Measurements from ENCODE around the gene CEPT1.

The CEPT1 gene

DNA sequence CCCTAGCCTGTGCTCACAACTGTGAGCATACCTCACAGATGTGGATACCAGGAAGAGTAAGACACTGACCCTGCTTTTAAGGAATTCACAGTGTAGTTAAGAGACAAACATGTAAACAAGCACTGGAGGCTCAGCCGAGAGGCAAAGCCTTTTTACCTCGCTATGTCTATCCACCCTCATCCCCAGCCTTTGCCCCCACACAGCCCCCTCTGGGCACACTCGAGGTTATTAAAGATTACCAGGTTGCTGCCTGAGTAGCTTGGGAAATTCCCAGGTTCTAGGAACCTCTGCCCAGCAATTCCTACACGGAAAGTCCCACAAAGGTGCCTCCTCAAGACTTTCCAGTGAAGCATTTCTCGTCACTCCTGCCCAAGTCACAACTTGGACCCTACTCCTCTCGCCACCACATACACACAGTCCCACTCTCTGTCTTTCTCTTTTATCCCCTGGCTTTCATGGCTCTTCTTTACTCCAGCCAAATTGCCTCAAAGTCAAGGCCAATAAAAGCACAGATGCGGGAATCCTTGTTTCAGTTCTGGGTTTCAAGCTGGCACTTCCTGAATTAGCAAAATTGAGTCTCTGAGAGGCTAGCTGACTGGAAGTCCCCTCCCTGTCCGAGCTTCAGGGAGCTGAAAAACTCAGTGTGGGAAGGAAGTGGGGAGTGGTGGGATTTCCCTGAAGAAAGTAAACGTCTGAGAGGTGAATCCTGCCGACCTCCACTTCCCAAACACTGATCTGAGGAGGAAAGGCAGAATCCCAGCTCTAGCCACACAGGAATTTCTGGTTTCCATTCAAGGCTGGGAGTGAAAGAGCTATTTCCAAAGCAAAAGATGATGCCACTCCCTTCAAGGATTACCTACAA is 52.9 kb downstream of the CEPT1 start:
- DNase-seq (ENCODE audit: low read depth in 2 of 2), result no peak

DNA sequence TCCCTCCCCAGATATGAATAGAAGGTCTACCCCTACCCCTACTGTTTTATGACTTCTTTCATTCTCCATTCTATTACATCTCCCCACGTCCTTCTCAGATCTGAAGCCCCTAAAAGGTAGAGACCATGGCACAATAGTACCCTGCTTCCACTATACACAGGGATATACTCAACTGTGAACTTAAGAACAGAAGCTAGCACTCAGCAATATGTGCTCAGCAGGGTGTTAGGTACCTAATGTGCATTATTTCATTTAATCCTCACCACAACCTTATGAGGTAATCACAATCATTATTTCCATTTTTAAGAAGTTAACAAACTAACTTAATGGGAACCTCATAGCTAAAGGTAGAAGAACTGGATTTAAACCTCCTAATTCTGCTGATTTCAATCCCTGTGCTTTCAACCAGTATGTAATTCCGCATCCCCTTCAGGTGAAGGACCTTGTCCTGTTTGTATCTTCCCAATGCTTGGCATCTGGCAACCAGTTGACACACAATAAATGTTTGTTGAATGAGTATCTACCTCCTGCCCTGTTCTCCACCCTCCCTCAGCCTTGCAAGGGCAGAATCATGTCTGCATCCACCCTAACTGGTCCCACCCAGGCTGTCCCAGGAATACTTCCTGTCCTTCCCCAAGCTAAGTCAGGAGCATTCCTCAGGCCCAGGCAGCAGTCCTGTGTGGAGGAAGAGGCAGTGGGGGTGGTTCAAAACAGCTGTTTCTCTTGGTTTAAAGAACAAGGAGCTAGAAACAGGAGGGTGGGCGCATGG is 53.9 kb downstream of the CEPT1 start:
- DNase-seq (ENCODE audit: low read depth in 2 of 2), result no peak

DNA sequence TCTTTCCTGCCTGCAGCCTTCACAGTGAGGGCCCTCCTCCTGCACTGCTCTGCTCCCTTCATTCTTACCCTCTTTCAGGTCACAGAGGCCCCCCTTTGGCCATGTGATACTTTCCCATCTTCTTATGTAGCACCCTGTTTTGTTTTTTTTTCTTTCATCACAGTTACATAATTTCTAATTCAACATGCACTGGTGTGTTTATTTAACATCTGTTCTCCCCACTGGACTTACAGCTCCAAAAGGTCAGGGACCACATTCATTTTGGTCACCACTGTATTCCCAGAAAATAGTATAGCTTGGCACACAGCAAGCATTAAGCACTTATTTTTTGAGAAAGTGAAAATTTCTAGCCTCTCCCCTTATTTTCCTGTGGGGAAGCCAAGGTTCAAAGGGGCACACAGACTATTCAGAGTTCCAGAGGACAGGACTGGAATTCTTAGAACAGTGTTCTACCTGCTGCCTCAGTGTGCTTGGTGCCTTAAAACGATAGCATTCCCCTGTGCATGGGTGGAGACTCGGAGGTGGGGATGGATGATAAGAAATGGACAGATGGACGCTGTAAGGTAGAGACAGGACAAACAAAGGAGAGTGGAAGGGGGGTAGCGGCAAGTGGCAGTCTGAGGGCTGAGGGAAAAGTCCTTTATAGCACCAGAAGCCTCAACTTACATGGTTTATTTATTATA is 55.1 kb downstream of the CEPT1 start:
- no peak for DNase-seq (ENCODE audit: low read depth in 2 of 2)

DNA sequence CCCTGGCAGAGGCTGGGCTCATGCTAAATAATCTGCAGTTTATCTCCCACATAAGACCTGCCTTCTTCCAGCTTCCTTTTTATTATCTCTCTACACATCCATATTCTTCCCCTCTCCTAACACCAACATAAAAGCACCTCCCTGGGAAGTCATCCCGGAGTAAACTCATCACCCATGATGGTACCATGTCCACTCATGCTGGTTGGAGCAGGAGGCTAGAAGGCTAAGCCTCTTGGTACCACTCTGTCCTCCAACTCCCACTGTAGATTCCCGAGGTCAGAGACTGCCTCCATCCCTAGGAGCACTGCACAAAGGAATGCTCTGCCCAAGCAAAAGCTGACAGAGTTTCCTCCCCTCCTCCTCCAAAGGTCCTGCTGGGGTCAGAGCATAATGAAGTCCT is 56.2 kb downstream of the CEPT1 start:
- DNase-seq (ENCODE audit: low read depth in 2 of 2), result no peak

DNA sequence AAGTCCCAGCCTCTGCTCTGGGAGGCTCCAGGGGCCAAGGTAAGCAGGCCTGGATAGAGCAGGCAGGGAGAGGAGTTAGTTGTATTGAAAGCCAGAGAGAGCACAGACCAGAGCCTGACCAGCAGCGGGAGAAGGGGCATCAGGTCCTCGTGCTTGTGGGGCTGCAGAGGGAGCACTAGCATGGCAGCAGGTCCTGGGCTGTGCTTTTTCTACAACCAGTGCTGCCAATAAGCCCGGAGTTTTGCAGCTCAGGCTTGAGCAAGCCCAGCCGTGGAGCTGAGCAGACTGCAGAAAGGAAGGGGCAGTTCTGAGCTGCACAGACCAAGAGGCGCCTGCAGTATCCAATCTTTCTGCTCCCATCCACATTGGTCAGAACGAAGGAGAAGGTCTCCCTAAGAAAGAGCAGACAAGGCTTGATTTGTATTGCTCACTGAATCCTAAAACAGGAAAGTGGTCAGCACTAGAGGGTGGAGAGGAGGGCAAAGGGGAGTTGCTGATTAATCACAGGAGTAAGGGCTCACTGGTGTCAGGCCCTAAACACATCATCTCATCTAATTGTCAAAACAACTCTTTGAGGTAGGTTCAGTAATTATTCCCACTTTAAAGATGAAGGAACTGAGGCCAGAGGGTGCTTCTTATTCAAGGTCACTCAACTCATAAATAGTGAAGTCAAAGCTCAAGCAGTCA is 57.7 kb downstream of the CEPT1 start:
- DNase-seq (ENCODE audit: low read depth in 2 of 2), result peak in 1 of 2 donors; percentile 47

DNA sequence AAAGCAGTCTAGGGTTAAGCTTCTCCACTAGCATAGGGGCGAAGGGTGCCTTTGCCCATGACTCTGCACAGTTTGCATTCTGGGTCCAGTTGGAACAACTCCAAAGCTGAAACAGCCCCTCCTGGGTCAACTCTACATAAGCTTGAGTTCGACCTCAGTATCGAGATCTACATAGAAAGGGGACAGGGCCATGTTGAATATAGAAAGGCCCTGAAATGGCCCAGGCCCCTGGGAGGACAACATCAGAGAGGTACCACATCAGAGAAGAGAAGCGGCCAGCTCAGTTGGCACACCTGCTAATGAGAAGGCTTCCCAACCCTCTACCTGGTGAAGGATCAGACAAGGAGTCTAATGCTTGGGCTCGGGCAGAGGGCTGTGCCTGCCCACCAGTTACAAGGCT is 58.8 kb downstream of the CEPT1 start:
- no peak for DNase-seq (ENCODE audit: low read depth in 2 of 2)

DNA sequence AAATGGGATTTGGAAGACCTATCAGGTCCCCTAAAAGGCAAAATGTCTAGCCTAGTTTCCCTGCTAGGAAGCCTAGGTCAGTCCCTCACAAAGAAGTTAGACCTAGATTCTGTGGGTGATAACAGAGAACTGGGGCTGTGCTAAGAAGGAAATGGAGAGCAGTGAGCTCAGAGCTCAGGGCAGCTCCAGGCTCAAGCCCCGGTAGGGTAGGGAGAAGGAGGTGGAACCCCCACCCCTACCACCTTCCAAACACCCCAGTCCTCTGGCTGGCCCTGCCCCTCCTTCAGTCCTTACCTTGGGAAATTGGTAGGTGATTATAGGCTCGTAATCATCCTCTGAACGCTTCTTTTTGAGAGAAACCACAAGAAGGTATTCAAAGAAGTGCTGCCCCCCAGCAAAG is 59.3 kb downstream of the CEPT1 start:
- DNase-seq (ENCODE audit: low read depth in 2 of 2), result no peak

DNA sequence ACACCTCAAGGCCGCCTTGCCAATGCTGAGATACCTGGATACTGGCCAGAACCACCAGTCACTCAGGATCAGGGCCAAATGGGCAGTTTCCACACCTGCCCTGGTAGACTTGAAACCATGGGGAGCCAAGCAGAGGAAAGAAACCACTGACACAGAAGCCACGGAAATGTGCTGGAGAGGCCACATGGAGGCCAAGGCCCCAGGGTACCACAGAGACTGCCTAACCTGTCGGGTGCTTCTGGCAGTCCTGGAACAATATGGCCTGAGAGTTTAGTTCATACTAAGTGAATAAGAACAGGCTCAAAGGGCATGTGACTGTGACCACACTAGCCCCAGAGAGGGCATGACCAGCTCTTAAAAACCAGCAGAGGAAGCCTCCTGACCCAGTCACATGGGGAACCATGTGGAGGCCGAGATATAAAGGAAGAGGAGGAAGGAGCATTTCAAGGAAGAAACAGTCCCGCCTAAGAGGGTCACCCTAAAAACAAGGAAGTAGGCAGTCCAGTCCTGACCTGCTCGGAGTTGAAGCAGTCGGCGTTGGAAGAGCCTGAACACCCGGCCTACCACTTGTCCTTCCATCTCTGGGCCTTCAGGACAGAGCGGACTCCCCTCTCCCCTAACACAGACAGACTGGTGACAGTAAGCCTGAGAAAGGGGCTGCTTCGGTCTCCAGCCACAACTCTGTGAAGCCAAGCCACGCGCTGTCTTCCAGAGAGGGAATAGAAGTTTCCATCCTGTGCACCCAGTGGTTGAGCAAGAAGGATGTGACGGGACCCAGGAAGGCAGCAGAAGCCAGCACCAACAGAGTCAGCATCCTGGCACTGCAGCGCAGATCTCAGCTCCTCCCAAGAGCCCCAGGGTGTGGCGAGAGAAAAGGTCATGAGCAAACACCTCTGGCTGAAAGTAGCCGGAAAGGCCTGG is 60.1 kb downstream of the CEPT1 start, which contains the start of gene DENND2D:
TSS of gene DENND2D (minus strand) at position 766 of the 921 bp plus-strand sequence. CDS start at position 579, 187 bp downstream.
- peak; percentile 46 to 60 for DNase-seq (ENCODE audit: low read depth in 2 of 2)

DNA sequence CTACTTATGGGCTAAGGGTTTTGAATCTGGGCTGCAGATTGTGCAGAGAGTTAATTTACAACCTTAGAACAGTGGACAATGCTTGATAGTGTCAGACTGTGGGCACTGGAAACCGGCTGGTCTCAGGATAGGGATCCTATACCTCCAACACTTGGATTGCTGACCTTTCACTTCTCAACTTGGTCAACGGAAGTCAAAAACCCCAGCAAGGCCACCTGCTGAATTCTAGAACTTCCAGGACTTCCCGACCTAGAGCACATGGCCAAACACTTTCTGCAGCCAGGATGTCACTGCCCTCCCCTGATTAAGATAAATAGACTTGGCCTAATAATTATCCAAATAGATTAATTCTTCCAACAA is 60.8 kb downstream of the CEPT1 start:
- DNase-seq (ENCODE audit: low read depth in 2 of 2), result no peak

DNA sequence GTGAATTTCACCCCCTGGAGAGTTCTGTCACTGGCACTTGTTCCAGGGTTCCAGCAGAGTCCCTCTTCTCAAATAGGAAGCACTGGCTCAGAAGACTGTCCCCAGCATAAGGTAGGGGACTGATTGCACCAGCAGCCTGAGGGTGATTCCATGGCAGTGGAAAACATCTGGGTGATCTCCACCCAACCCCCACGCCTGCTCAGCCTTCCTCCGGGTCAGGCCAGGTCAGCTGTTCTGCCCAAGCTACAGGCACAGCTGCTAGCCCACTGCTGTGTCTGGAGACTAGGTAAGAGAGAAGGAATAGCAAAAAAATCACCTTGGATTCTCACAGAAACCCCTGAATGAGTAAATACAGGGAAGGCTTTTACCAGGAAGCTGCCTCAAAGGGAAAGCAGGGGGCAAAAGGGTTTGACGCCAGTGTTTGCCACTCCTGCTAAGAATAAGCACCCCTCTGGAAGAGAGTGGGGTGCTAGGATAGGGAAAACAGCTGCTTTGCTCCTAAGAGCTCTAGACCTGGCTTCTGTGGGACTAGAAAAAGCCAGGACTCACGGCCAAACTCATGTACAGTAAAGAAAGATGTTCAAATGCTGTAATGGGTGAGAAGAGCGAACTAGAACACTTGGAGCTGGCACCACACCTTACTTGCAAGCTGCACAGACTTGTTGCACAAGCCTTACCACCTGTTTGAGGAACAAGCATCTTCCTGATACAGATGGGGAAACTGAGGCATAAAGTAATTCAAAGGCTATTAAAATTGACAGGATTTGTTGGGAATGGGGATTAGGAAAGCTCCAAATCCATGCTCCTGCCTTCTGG is 61.5 kb downstream of the CEPT1 start:
- DNase-seq (ENCODE audit: low read depth in 2 of 2), result no peak

DNA sequence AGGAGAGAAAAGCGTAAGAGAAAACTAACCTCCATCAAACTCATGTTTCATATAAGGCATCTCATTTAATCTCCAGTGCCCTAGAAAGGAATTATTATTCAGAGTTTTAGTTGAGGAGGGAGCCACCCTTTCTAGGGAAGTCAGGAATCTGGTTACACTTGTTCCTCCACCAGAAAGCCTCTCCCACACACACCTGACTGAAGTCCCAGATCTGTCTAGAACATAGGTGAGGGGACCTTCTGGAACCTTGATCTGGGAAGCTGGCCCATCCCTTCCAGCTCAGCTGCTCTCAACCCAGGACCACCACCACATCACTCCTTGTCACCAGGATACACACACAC is 62.3 kb downstream of the CEPT1 start:
- no peak for DNase-seq (ENCODE audit: low read depth in 2 of 2)

DNA sequence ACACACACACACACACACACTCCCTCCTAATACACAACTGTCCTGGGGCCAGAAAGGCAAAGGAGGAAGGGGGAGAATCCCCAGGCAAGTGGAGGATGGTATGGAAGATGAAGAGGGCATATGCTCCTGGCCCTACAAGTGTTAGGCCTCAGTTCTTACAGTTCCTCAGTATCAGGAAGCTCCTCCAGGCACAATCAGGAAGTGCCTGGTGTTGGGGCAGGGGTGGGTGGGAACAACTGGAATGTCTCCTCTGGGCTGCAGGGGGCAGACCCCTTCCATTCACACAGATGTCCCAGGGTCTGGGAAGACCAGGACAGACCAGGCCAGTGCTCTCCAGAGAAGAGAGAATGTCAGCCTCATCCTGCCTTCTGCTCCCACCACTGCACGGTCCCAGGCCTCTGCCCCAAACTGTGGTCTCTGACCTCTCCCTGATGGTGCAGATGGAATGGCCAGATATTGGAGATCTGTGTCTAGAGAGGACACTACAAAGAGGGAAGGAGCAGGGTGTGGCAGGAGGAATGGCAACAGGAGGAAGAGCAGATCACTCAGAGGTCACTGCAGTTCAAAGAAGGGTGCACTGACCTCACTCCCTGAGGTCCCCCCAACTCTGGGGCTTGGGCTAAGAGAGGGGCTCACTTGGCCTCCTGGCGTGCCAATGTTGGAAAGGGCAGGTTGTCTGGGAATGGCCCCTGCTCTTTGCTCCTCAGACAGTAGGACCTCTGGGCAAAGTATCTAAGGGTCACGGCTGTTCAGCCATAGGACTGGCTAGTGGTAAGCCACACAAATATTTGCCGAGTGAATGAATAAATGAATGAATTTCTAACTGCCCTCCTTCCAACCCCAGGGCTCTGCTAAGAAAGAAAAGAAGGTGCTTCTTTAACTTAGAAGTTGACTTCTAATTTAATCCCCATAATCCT is 62.9 kb downstream of the CEPT1 start:
- no peak for DNase-seq (ENCODE audit: low read depth in 2 of 2)

DNA sequence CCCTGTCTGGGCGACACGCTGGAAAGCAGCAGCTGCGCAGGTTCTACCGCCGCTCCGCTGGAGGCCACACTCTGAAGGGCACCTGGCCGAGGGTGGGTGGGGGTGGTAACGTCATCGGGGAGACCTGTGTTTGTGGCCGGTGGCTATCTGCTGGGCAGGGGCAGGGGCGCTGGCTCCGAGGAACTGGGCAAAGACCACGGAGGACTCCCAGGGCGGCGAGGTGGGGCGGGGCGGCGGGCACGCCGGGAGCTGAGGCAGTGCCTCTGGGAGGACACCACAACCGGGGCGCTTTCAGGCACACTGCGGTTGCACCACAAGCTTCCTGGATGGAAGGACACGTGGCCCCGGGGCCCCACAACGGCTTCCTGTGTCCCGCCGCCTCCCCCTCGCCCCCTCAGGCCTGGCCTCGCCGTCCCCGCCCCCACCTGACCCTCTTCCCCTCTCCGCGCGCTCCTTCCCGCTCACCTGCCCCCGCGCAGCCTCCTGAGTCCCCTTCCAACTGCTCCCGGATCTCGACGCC is 63.7 kb downstream of the CEPT1 start:
- peak; percentile 72 to 80 for DNase-seq (ENCODE audit: low read depth in 2 of 2)

DNA sequence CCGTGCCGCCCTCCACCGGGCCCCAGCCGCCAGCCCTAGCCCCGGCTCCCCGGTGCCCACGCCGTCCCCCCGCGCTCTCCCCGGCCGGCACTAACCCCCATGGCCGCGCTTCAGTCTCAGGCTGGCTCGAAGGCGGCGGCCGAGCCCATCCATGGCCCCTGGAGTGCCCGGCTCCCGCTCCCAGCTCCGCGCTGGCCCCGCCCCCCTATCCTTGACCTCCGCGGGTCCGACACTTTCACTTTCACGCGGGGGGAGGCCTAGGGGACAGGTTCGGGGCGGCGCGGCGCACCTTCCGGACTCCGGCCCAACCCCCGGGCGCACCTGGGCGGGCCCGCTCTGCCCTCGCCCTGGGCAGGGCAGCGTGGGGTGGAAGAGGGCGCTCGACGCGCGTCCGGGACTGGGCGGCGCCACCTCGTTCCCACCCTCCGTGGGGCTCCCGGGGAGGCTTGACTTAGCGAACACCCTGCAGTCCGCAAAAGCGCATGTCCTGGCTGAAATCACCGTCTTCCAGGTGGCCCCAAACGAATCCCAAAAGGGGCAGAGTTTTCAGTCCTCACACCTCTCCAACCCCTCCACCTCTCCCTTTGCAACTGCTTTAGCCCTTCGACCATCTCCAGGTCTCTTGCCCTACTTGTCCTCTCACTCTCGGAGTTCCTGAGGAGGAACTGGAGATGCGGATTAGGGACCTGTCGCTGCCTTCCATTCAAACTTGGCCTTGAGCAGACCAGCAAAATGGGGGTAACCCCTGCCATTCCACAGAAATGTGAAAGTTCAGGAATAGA is 64.4 kb downstream of the CEPT1 start:
- peak in 1 of 2 donors; percentile 48 for DNase-seq (ENCODE audit: low read depth in 2 of 2)

DNA sequence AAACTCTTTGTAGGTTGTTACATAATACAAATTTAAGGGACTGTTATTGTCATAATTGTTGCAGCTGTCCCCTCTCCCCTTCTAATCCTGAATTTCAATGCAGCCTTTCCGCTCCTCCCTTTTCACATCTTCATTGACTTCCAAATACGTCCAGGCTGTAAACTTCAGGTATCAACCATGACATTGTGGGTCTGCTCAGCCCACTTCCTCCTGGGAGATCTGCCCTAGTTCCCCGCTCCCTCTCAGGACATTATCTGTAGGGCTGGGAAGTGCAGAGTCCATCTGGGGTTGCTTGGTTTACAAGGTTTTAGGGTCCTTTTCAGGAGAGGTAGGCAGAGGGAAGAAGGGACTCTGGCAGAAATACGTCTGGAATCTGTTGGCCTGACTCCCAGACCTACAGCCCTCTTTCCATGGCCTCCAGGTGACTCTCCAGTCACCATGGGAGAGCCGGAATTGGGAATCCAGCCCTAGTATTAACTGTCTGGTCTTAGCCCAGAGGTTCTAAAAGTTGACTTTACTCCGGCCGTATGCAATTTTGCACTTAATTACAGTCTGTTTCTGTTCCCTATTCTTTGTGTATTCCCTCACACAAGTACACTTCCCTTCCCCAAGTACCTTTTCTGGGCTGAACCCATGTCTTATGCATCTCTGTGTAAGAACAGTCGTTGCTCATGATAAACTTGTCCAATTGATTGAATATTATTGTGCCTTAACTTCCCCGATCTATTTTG is 65.1 kb downstream of the CEPT1 start:
- no peak for DNase-seq (ENCODE audit: low read depth in 2 of 2)

DNA sequence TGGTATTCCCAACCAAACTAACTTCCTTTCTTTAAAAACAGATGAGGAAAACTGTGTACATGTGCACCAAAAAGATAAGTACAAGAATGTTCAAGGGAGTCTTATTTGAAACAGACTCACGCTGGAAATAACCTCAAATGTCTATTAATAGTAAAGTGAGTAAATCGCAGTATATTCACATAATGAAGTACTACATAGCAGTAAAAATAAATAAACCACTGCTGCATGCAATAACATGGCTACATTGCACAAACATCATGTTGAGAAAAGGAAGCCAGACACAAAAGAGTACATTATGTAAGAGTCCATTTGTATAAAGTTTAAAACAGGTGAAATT is 65.7 kb downstream of the CEPT1 start:
- no peak for DNase-seq (ENCODE audit: low read depth in 2 of 2)

DNA sequence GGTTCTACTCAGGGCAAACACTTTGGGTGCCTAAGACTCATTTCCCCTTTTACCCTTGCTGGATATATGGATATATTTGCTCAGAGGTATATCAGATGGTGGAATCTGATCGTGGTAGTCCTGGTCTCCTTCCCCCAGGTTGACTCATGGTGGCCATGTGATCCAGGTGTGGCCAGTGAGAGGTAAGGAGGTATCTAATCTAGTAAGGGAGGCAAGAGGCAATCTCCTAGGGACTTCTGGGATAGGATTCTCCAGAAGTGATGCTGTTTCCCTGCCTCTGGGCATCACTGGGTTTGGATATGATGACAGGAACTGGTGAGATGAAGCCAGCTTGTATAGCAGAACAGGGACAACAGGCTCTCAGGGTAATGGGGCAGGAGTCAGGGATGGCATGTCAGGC is 68.9 kb downstream of the CEPT1 start:
- DNase-seq (ENCODE audit: low read depth in 2 of 2), result no peak

Data from stimulated activated CD4-positive, alpha-beta T cell treated with anti-CD3 and anti-CD28 coated beads, Interleukin-4, amount 100 ng/mL, for 48 hours (primary cell).